ENCODE results near the gene WIPF1.
A peak's percentile ranks its signal among the peaks of the same experiment; 100 is the strongest.

- TF ChIP-seq CTCF (IDR thresholded peaks at IDR 0.05; ENCODE audit: low read length) (peak; percentile 28; the same call in 1 of the 2 replicates), EZH2phosphoT487 (IDR thresholded peaks at IDR 0.05; ENCODE audit: low read length) (no peak), EZH2 (optimal IDR thresholded peaks at IDR 0.05; ENCODE audit: low read depth, low read length) (no peak)
Observed at GRCh38 chr2:174632841-174633622, 35.4 kb upstream of the WIPF1 start.

Data from MM.1S (cell line).